Endodermal cell (in vitro differentiated cells): ENCODE measurements around the gene OSBPL9. TPM values are rescaled to one million over a fixed set of nuclear protein-coding genes. Genes with fewer than 3 reads are reported as not detected.

Source experiments
- DNase-seq: peaks from one replicate; pipeline ENCODE4 v3.0.0-alpha.2; 2017
- H3K27ac ChIP-seq: 2 replicates; pipeline ENCODE4 v1.5.1; 2013; ENCODE audit warnings: mild to moderate bottlenecking, low read depth, low read length, moderate library complexity
- H3K27me3 ChIP-seq: 2 replicates; pipeline ENCODE4 v1.6.1; 2013; ENCODE audit warnings: mild to moderate bottlenecking, low read length, moderate library complexity; ENCODE audit not compliant: insufficient read depth, control insufficient read depth, poor library complexity, severe bottlenecking
- H3K36me3 ChIP-seq: 2 replicates; pipeline ENCODE4 v1.7.0; 2013; ENCODE audit warnings: mild to moderate bottlenecking, low read length, moderate library complexity; ENCODE audit not compliant: control insufficient read depth, insufficient read depth
- H3K4me1 ChIP-seq: one replicate; pipeline ENCODE4 v1.7.0; 2013; ENCODE audit warnings: low read length; ENCODE audit not compliant: control insufficient read depth, insufficient read depth
- H3K4me3 ChIP-seq: 2 replicates; pipeline ENCODE4 v1.5.1; 2013; ENCODE audit warnings: mild to moderate bottlenecking, low read length, moderate library complexity
- H3K9ac ChIP-seq: 2 replicates; pipeline ENCODE4 v1.6.1; 2013; ENCODE audit warnings: mild to moderate bottlenecking, low read length, moderate library complexity; ENCODE audit not compliant: poor library complexity, severe bottlenecking; ENCODE audit errors: extremely low read depth
- H3K9me3 ChIP-seq: 2 replicates; pipeline ENCODE4 v1.6.1; 2013; ENCODE audit warnings: mild to moderate bottlenecking, low read length, moderate library complexity; ENCODE audit not compliant: control insufficient read depth
- H3K27ac Mint-ChIP-seq: 2 replicates; pipeline ENCODE4 v1.8.0; 2020; ENCODE audit warnings: mixed read lengths
- H3K27me3 Mint-ChIP-seq: 2 replicates; pipeline ENCODE4 v1.8.0; 2021; ENCODE audit warnings: mild to moderate bottlenecking, mixed read lengths; ENCODE audit not compliant: insufficient read depth
- H3K36me3 Mint-ChIP-seq: 2 replicates; pipeline ENCODE4 v1.8.0; 2020; ENCODE audit warnings: low read depth, mixed read lengths
- H3K4me1 Mint-ChIP-seq: 2 replicates; pipeline ENCODE4 v1.8.0; 2020; ENCODE audit warnings: mixed read lengths
- H3K4me3 Mint-ChIP-seq: 2 replicates; pipeline ENCODE4 v1.8.0; 2020; ENCODE audit warnings: mild to moderate bottlenecking, moderate library complexity, mixed read lengths
- H3K9me3 Mint-ChIP-seq: 2 replicates; pipeline ENCODE4 v1.8.0; 2020; ENCODE audit warnings: mild to moderate bottlenecking, mixed read lengths
- CTCF ChIP-seq: fragments of 200-600 bp; sonication (generic); conservative IDR thresholded peaks from 2 replicates; pipeline ENCODE4 v1.5.0; 2021; ENCODE audit warnings: antibody characterized with exemption, mild to moderate bottlenecking
- WGBS, 2 experiments: methylation state at CpG; one replicate each; pipeline versions ENCODE4 v1.1.5 to v1.1.7; 2013; ENCODE audit warnings: missing lambda C conversion rate in 2 of 2, mixed read lengths in 1 of 2; ENCODE audit not compliant: insufficient coverage in 1 of 2, insufficient read length in 1 of 2; 5-methylcytosine and 5-hydroxymethylcytosine counted together
- total RNA-seq, 2 donors: library from RNA; stranded (reverse); fragmentation: NEBNext Ultra II Directional in 1 of 2; extraction: Animal tissue kit (Norgen Biotek cat#: 25700) in 1 of 2; gene quantifications; 2 replicates in 1 of 2; 3 replicates in 1 of 2; pipeline ENCODE4 v1.2.1, GENCODE V29; 2021

Gene OSBPL9
- total RNA-seq, 2 donors from 2014 or later = 76.9 to 93.3 TPM

- Histone ChIP-seq H3K36me3 (no peaks in the 10 kb centered on the region), H3K27ac (no peak overlapping the region), H3K4me3 (no peak overlapping the region), H3K4me1 (no peaks in the 10 kb centered on the region), H3K27me3 (peaks cover 15% of the 10 kb centered on the region), H3K9ac (no peak overlapping the region), H3K9me3 (no peaks in the 10 kb centered on the region)
- Mint-ChIP-seq H3K36me3 (peaks cover 2% of the 10 kb centered on the region), H3K27ac (peak overlapping the region; percentile 62), H3K9me3 (no peaks in the 10 kb centered on the region), H3K4me3 (no peak overlapping the region), H3K4me1 (peaks cover 15% of the 10 kb centered on the region), H3K27me3 (peaks cover 24% of the 10 kb centered on the region)
- TF ChIP-seq CTCF = no peak
- WGBS, 2 experiments = 90 to 91% methylated on average over 2 to 7 of the region's 7 CpGs
- DNase-seq = no peak
Measured at GRCh38 chr1:51634618-51635017, 17.7 kb downstream of the OSBPL9 start.

GRCh38 chr1:51635615-51636014, 18.7 kb downstream of the OSBPL9 start:
- H3K9me3 ChIP-seq = no peaks in the 10 kb centered on the region
- no peak overlapping the region for H3K27ac ChIP-seq
- H3K4me1 ChIP-seq = no peaks in the 10 kb centered on the region
- H3K27me3 Mint-ChIP-seq = peaks cover 24% of the 10 kb centered on the region
- H3K4me1 Mint-ChIP-seq = peaks cover 15% of the 10 kb centered on the region
- no peak overlapping the region for H3K27ac Mint-ChIP-seq
- WGBS, 2 experiments = 88 to 91% methylated on average over 2 to 3 of the region's 3 CpGs
- H3K9me3 Mint-ChIP-seq = no peaks in the 10 kb centered on the region
- no peak for DNase-seq
- peaks cover 15% of the 10 kb centered on the region for H3K27me3 ChIP-seq
- peaks cover 2% of the 10 kb centered on the region for H3K36me3 Mint-ChIP-seq
- H3K9ac ChIP-seq = no peak overlapping the region
- no peak for TF ChIP-seq CTCF
- no peaks in the 10 kb centered on the region for H3K36me3 ChIP-seq
- no peak overlapping the region for H3K4me3 Mint-ChIP-seq
- peak overlapping the region; percentile 14 for H3K4me3 ChIP-seq

- H3K4me1 ChIP-seq = no peaks in the 10 kb centered on the region
Measured at GRCh38 chr1:51636191-51636590, 19.3 kb downstream of the OSBPL9 start.

More at GRCh38 chr1:51636191-51636590, 19.3 kb downstream of the OSBPL9 start:
- Histone ChIP-seq H3K27me3 (peaks cover 15% of the 10 kb centered on the region), H3K9me3 (no peaks in the 10 kb centered on the region), H3K4me3 (no peak overlapping the region), H3K36me3 (no peaks in the 10 kb centered on the region), H3K9ac (no peak overlapping the region), H3K27ac (no peak overlapping the region)
- no peak overlapping the region for H3K27ac Mint-ChIP-seq
- H3K9me3 Mint-ChIP-seq = no peaks in the 10 kb centered on the region
- peaks cover 2% of the 10 kb centered on the region for H3K36me3 Mint-ChIP-seq
- peaks cover 19% of the 10 kb centered on the region for H3K4me1 Mint-ChIP-seq
- TF ChIP-seq CTCF = no peak
- WGBS, 2 experiments = 97% methylated on average over 2 of the region's 2 CpGs; no CpG with 5 or more reads in 1 of the 2 experiments
- no peak overlapping the region for H3K4me3 Mint-ChIP-seq
- H3K27me3 Mint-ChIP-seq = peaks cover 24% of the 10 kb centered on the region
- no peak for DNase-seq
